Smooth muscle cell (in vitro differentiated cells): ENCODE results near the gene RSPRY1. TPM values are rescaled to one million over a fixed set of nuclear protein-coding genes. Genes with fewer than 3 reads are reported as not detected.
A peak's percentile ranks its signal among the peaks of the same experiment; 100 is the strongest.

ENCODE experiments used
- DNase-seq: peaks from one replicate; lab custom pipeline; 2025; ENCODE audit not compliant: unreplicated experiment; lab: John Stamatoyannopoulos, UW
- H2AFZ ChIP-seq: fragments of 200-600 bp; sonication (generic); 2 replicates; pipeline ENCODE4 v1.6.0; 2016; ENCODE audit warnings: antibody characterized with exemption, low read depth, mild to moderate bottlenecking
- H3F3A ChIP-seq: fragments of 200-600 bp; sonication (generic); 2 replicates; pipeline ENCODE4 v1.6.0; 2017; ENCODE audit warnings: antibody characterized with exemption, low read depth
- H3K27ac ChIP-seq: fragments of 200-600 bp; sonication (generic); 2 replicates; pipeline ENCODE4 v1.5.1; 2016; ENCODE audit warnings: low read depth, mild to moderate bottlenecking
- H3K27me3 ChIP-seq: fragments of 200-600 bp; sonication (generic); 2 replicates; pipeline ENCODE4 v1.6.1; 2016; ENCODE audit warnings: low read depth, mild to moderate bottlenecking
- H3K36me3 ChIP-seq: fragments of 200-600 bp; sonication (generic); 2 replicates; pipeline ENCODE4 v1.5.1; 2016; ENCODE audit warnings: low read depth
- H3K4me1 ChIP-seq: fragments of 200-600 bp; sonication (generic); 2 replicates; pipeline ENCODE4 v1.5.1; 2016; ENCODE audit warnings: low read depth
- H3K4me2 ChIP-seq: fragments of 200-600 bp; sonication (generic); 2 replicates; pipeline ENCODE4 v1.6.0; 2016; ENCODE audit warnings: mild to moderate bottlenecking
- H3K4me3 ChIP-seq: fragments of 200-600 bp; sonication (generic); 2 replicates; pipeline ENCODE4 v1.5.1; 2016; ENCODE audit warnings: mild to moderate bottlenecking
- H3K79me2 ChIP-seq: fragments of 200-600 bp; sonication (generic); 2 replicates; pipeline ENCODE4 v1.6.0; 2016; ENCODE audit warnings: low read depth, mild to moderate bottlenecking
- H3K9ac ChIP-seq: fragments of 200-600 bp; sonication (generic); 2 replicates; pipeline ENCODE4 v1.6.0; 2016; ENCODE audit warnings: low read depth
- H3K9me3 ChIP-seq: fragments of 200-600 bp; sonication (generic); replicated peaks from 2 replicates; pipeline ENCODE4 v1.5.1; 2016; ENCODE audit warnings: low read depth
- H4K20me1 ChIP-seq: fragments of 200-600 bp; sonication (generic); 2 replicates; pipeline ENCODE4 v1.6.0; 2016; ENCODE audit warnings: low read depth
- CTCF ChIP-seq: fragments of 200-600 bp; sonication (generic); IDR thresholded peaks from 2 replicates; pipeline ENCODE4 v1.5.1; 2017; ENCODE audit warnings: borderline replicate concordance, mild to moderate bottlenecking, antibody characterized with exemption; ENCODE audit not compliant: insufficient read depth, poor library complexity, severe bottlenecking
- WGBS: methylation state at CpG from one replicate; pipeline ENCODE4 v1.1.7; 2016; ENCODE audit warnings: low lambda C conversion rate; 5-methylcytosine and 5-hydroxymethylcytosine counted together
- polyA plus RNA-seq: library from polyadenylated mRNA; unstranded; fragments of >200 nt; fragmentation: Nextera tagmentation; extraction: Ambion mirVana; gene quantifications from 2 replicates; pipeline ENCODE4 v1.2.1, GENCODE V29; 2016
- total RNA-seq: library from RNA; depleted of rRNA; stranded (reverse); fragments of >200 nt; gene quantifications from 2 replicates; pipeline ENCODE4 v1.2.3, GENCODE V29; 2014

RSPRY1 gene
- total and polyA plus RNA-seq, 2 experiments from 2014 or later, result 42.0 to 57.1 TPM

GRCh38 chr16:57244767-57245471, 58.8 kb downstream of the RSPRY1 start, which contains the start of gene ARL2BP:
Gene ARL2BP, plus strand, starts transcription at chr16:57245259. Its CDS starts 109 bp downstream, at chr16:57245368.
- H3K9me3 ChIP-seq, result no peaks in the 10 kb centered on the region
- peaks cover 4% of the 10 kb centered on the region for H3K4me1 ChIP-seq
- peaks cover 8% of the 10 kb centered on the region for H3K36me3 ChIP-seq
- H3F3A ChIP-seq, result peaks cover 28% of the 10 kb centered on the region
- under 1% methylated on average over 66 of the region's 77 CpGs for WGBS
- peak within 1 kb of the TSS; percentile 97 for H3K4me2 ChIP-seq
- peak within 1 kb of the TSS; percentile 85 for H3K9ac ChIP-seq
- H2AFZ ChIP-seq, result peak within 1 kb of the TSS; percentile 83
- H3K27ac ChIP-seq, result peak within 1 kb of the TSS; percentile 70
- H4K20me1 ChIP-seq, result no peaks in the 10 kb centered on the region
- H3K4me3 ChIP-seq, result peak within 1 kb of the TSS; percentile 88
- peaks cover 14% of the 10 kb centered on the region for H3K79me2 ChIP-seq
- peak; percentile 84 for DNase-seq
- no peaks in the 10 kb centered on the region for H3K27me3 ChIP-seq
- TF ChIP-seq CTCF, result no peak

GRCh38 chr16:57245472-57246113, 59.5 kb downstream of the RSPRY1 start:
- WGBS, result 8% methylated on average over 28 of the region's 28 CpGs
- Histone ChIP-seq H3K36me3 (peaks cover 8% of the 10 kb centered on the region), H2AFZ (peak overlapping the region; percentile 81), H3K79me2 (peaks cover 14% of the 10 kb centered on the region), H4K20me1 (no peaks in the 10 kb centered on the region), H3K27me3 (no peaks in the 10 kb centered on the region), H3K9ac (peak overlapping the region; percentile 85), H3F3A (peaks cover 21% of the 10 kb centered on the region), H3K4me3 (peak overlapping the region; percentile 88), H3K27ac (peak overlapping the region; percentile 66), H3K4me1 (peaks cover 4% of the 10 kb centered on the region), H3K9me3 (no peaks in the 10 kb centered on the region), H3K4me2 (peak overlapping the region; percentile 97)
- TF ChIP-seq CTCF, result no peak
- DNase-seq, result no peak

GRCh38 chr16:57251352-57251751, 65.2 kb downstream of the RSPRY1 start:
- H3K27ac ChIP-seq, result no peak overlapping the region
- no peaks in the 10 kb centered on the region for H3K27me3 ChIP-seq
- DNase-seq, result no peak
- no peak overlapping the region for H2AFZ ChIP-seq
- no peaks in the 10 kb centered on the region for H3K9me3 ChIP-seq
- TF ChIP-seq CTCF, result no peak
- no peaks in the 10 kb centered on the region for H4K20me1 ChIP-seq
- H3K4me3 ChIP-seq, result no peak overlapping the region
- H3K79me2 ChIP-seq, result peaks cover 2% of the 10 kb centered on the region
- WGBS, result 100% methylated on average over 2 of the region's 2 CpGs
- H3K4me1 ChIP-seq, result no peaks in the 10 kb centered on the region
- H3F3A ChIP-seq, result no peaks in the 10 kb centered on the region
- peaks cover 8% of the 10 kb centered on the region for H3K36me3 ChIP-seq
- H3K4me2 ChIP-seq, result no peak overlapping the region
- H3K9ac ChIP-seq, result no peak overlapping the region
